ENCODE data around the gene TMEM217. TPM values are rescaled to one million over a fixed set of nuclear protein-coding genes. Genes with fewer than 3 reads are reported as not detected.

Gene TMEM217
- total RNA-seq, 1 donor from 2014 or later: 4.8 TPM

DNA sequence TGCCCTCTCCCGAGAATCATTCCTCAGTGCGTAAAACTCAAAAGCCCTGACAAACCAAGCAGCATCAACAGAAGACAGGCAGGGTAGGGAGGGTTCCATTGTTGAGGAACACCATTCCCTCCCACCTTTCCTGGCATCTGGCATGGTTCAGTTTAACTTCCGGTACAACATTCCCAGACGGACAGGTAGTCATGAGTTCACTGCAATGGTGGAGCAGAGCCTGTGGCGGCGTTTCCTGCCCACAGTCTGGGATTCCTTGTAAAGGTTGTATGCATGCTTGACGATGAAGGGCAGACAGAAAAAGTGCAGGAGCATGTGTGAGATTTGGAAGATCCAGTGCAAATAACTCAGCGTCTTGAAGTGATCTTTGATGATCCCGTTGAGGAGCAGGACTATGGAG, 45.7 kb downstream of the TMEM217 start:
- Mint-ChIP-seq H3K4me3 (ENCODE audit: low read depth) (no peak overlapping the region), H3K27me3 (ENCODE audit: low read depth) (no peaks in the 10 kb centered on the region), H3K4me1 (ENCODE audit: low read depth) (peaks cover 30% of the 10 kb centered on the region), H3K27ac (no peak overlapping the region), H3K36me3 (ENCODE audit: low read depth) (no peaks in the 10 kb centered on the region), H3K9me3 (no peaks in the 10 kb centered on the region)
- no peak for DNase-seq (ENCODE audit: low spot score)
- intact Hi-C loops (cut with micrococcal nuclease): no loop called here

DNA sequence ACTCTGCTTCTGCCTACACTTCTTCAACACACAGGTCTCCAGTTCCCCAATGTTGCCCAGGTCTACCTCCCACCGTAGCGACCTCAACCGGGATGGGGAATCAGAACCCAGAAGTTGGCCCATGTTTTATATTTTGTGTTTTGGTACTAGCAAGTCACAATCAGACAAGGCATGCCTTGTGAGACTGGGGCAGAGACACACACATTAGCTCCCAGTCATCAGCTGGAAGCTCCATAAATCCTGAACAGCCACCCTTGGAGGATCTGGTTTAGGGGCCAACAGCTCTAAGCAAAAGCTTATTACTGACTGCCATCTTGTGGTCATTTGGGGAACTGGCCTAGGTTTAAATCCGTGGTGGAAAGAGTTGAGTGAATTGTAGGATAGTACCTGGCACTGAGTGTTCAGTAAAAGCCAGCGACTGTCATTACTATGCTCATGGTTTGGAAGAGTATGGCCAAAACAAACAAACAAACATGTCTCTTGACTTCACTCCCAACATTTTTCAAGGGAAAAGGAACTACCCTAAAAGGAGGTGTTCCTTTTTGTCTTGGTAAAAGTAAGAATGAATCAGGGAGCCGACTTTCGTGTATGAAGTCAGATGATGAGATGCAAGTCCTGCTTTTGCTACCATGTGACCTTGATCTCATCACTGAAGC, 47.5 kb downstream of the TMEM217 start:
- H3K36me3 Mint-ChIP-seq (ENCODE audit: low read depth): no peaks in the 10 kb centered on the region
- H3K27ac Mint-ChIP-seq: peak overlapping the region; percentile 86
- H3K4me3 Mint-ChIP-seq (ENCODE audit: low read depth): no peak overlapping the region
- intact Hi-C loops (cut with micrococcal nuclease): loop anchor here (1.0 to 2.0 kb wide), 4 partner anchors 38 to 444 kb away; no protein-coding TSS in a partner anchor
- peak; percentile 71 for DNase-seq (ENCODE audit: low spot score)
- H3K27me3 Mint-ChIP-seq (ENCODE audit: low read depth): no peaks in the 10 kb centered on the region
- H3K9me3 Mint-ChIP-seq: no peaks in the 10 kb centered on the region
- peaks cover 40% of the 10 kb centered on the region for H3K4me1 Mint-ChIP-seq (ENCODE audit: low read depth)

DNA sequence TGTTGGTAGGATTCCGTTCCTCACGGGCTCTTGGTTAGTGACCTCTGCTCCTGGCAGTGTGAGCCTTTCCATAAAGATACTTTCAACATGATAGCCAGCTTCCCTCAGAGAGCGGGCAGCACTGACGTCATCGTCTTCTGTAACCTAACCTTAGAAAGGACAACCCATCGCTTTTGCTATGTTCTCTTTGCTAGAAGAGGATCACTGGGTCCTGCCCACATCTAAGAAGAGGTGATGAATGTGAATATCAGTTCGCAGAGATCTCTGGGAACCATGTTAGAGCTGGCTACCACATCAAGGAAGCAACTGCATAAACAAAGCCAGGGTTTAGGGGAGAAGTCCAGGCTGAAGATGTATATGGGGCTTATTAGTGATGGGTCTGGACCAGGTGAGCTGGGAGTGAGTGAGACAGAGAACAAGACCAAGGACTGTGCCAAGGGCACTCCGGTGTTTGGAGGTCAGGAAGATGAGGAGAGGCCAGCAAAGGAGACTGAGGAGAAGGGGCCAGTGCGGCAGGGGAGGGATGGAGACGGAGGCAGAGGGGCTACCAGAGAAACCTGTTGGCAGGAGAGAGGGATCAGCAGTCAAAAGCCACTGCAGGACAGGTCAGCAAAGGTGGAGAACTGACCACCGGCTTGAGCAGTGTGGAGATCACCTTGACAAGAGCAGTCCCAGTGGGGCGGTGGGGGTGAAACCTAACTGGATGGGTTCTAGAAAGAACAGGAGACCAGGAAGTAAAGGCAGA, 48.3 kb downstream of the TMEM217 start:
- Mint-ChIP-seq H3K27ac (peak overlapping the region; percentile 86), H3K9me3 (no peaks in the 10 kb centered on the region), H3K4me3 (ENCODE audit: low read depth) (no peak overlapping the region), H3K4me1 (ENCODE audit: low read depth) (peaks cover 44% of the 10 kb centered on the region), H3K36me3 (ENCODE audit: low read depth) (no peaks in the 10 kb centered on the region), H3K27me3 (ENCODE audit: low read depth) (no peaks in the 10 kb centered on the region)
- no peak for DNase-seq (ENCODE audit: low spot score)
- intact Hi-C loops (cut with micrococcal nuclease): loop anchor here (1.0 to 10.0 kb wide), 6 partner anchors 37 to 443 kb away; partner anchors contain the start of gene C6orf89

DNA sequence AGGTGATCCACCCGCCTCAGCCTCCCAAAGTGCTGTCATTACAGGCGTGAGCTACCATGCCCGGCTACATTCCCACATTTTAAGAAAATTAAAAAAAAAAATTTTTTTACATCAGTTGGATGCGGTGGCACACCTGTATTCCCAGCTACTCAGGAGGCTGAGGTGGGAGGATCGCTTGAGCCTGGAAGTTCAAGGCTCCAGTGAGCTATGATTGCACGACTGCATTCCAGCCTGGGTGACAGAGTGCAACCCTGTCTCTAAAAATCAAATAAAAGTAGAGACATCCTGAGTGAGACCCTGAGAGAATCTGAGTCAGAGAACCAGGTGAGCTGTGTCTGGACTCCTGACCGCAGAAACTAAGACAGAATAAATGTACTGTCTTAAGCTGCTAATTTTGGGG, 49.2 kb downstream of the TMEM217 start:
- Mint-ChIP-seq H3K4me1 (ENCODE audit: low read depth) (peaks cover 51% of the 10 kb centered on the region), H3K4me3 (ENCODE audit: low read depth) (no peak overlapping the region), H3K9me3 (no peaks in the 10 kb centered on the region), H3K27me3 (ENCODE audit: low read depth) (no peaks in the 10 kb centered on the region), H3K36me3 (ENCODE audit: low read depth) (no peaks in the 10 kb centered on the region), H3K27ac (peak overlapping the region; percentile 86)
- DNase-seq (ENCODE audit: low spot score): no peak
- intact Hi-C loops (cut with micrococcal nuclease): loop anchor here (2.0 to 10.0 kb wide), 2 partner anchors 294 to 324 kb away; partner anchors contain the start of gene C6orf89

DNA sequence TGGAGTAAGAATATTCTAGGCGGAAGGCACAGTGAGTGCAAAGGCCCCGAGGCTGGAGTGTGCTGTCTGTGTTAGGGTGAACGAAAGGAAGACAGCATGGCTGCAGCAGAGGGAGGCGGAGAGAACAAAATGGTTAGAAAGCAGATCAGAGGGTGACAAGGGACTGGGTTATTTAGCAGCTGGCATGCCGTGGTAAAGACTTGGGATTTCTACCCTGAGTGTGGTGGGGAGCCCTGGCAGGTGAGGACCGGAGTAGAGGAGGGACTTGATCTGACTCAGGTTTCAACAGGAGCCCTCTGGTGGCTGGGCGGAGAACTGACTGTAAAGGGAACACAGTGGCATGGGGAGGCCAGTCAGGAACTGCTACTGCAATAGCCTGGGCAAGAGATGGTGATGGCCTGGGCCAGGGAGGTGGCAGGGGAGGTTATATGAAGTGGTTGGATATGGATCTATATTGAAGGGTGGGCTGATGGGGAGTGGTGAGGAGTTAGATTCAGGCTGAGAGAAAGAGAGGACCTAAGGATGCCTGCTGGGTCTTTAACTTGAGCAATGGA, 50.0 kb downstream of the TMEM217 start:
- Mint-ChIP-seq H3K27me3 (ENCODE audit: low read depth) (no peaks in the 10 kb centered on the region), H3K27ac (peak overlapping the region; percentile 76), H3K4me3 (ENCODE audit: low read depth) (peak overlapping the region; percentile 15), H3K9me3 (no peaks in the 10 kb centered on the region), H3K36me3 (ENCODE audit: low read depth) (no peaks in the 10 kb centered on the region), H3K4me1 (ENCODE audit: low read depth) (peaks cover 57% of the 10 kb centered on the region)
- intact Hi-C loops (cut with micrococcal nuclease): loop anchor here (2.0 to 10.0 kb wide), 2 partner anchors 293 to 323 kb away; partner anchors contain the start of gene C6orf89
- peak; percentile 85 for DNase-seq (ENCODE audit: low spot score)

DNA sequence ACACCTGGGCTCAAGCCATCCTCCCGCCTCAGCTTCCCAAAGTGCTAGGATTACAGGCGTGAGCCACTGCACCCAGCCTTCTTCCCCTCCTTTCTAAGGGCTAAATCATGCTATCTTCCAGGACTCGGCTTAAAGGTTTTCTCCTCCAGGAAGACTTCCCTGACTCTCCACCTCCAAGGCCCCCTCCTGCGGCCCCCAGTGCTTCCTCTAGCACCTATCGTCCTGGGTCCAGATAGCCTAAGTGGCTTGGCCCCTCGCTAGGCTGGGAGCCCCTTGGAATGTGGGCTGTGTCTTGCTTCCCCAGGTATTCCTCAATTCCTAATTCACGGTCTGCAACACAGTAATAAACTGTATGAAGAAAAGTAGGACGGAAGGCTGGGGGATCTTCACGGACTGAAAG, 51.3 kb downstream of the TMEM217 start:
- H3K9me3 Mint-ChIP-seq: no peaks in the 10 kb centered on the region
- no peaks in the 10 kb centered on the region for H3K27me3 Mint-ChIP-seq (ENCODE audit: low read depth)
- H3K4me3 Mint-ChIP-seq (ENCODE audit: low read depth): no peak overlapping the region
- H3K36me3 Mint-ChIP-seq (ENCODE audit: low read depth): no peaks in the 10 kb centered on the region
- DNase-seq (ENCODE audit: low spot score): no peak
- intact Hi-C loops (cut with micrococcal nuclease): loop anchor here (10.0 kb wide), 1 partner anchor 292 kb away; no protein-coding TSS in a partner anchor
- H3K27ac Mint-ChIP-seq: no peak overlapping the region
- H3K4me1 Mint-ChIP-seq (ENCODE audit: low read depth): peaks cover 69% of the 10 kb centered on the region

DNA sequence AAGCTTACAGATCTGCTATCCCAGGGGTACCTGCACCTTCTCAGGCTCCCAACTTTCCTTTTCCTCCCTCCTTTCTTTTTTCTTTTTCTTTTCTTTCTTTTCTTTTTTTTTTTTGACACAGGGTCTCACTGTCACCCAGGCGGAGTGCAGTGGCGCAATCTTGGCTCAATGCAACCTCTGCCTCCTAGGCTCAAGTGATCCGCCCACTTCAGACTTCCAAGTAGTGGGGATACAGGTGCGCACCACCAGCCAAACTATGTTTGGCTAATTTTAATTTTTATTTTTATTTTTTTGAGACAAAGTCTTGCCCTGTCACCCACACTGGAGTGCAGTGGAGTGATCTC, 52.0 kb downstream of the TMEM217 start:
- Mint-ChIP-seq H3K4me3 (ENCODE audit: low read depth) (no peak overlapping the region), H3K27me3 (ENCODE audit: low read depth) (no peaks in the 10 kb centered on the region), H3K36me3 (ENCODE audit: low read depth) (no peaks in the 10 kb centered on the region), H3K9me3 (no peaks in the 10 kb centered on the region), H3K27ac (peak overlapping the region; percentile 75), H3K4me1 (ENCODE audit: low read depth) (peaks cover 69% of the 10 kb centered on the region)
- no peak for DNase-seq (ENCODE audit: low spot score)
- intact Hi-C loops (cut with micrococcal nuclease): loop anchor here (1.0 to 10.0 kb wide), 3 partner anchors 15 to 291 kb away; no protein-coding TSS in a partner anchor

DNA sequence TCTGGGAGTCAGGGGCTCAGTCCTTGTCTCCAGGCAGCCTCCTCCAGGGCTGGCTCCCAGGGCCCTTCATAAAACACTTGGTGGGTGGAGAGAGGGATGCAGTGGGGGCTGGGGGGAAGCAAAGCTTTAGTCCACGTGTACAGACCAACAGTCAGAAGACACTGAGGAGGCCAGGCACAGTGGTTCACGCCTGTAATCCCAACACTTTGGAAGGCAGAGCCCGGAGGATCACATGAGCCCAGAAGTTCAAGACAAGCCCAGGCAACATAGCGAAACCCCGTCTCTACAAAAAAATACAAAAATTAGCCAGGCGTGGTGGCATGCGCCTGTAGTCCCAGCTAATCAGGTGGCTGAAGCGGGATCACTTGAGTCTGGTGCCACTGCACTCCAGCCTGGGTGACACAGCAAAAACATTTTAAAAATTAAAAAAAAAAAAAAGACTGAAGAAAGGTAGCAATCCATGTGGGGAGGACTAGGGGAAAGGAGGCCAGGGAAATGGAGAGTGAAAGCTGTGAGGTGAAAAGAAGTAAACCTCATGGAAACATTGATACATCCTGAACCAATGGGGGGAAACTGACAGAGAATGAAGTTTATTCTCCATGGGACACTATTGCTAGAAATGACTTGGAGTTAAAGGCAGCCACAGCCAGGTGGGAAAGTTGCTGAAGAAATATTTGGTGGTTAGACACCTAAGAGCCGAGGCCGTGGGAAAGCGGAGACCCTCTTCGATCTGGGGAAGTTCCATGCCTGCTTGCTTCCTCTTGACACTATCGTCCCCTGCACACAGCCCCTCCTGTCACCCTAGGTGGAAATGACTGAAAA, 52.6 kb downstream of the TMEM217 start:
- intact Hi-C loops (cut with micrococcal nuclease): loop anchor here (1.0 to 10.0 kb wide), 3 partner anchors 15 to 291 kb away; no protein-coding TSS in a partner anchor
- no peak for DNase-seq (ENCODE audit: low spot score)

DNA sequence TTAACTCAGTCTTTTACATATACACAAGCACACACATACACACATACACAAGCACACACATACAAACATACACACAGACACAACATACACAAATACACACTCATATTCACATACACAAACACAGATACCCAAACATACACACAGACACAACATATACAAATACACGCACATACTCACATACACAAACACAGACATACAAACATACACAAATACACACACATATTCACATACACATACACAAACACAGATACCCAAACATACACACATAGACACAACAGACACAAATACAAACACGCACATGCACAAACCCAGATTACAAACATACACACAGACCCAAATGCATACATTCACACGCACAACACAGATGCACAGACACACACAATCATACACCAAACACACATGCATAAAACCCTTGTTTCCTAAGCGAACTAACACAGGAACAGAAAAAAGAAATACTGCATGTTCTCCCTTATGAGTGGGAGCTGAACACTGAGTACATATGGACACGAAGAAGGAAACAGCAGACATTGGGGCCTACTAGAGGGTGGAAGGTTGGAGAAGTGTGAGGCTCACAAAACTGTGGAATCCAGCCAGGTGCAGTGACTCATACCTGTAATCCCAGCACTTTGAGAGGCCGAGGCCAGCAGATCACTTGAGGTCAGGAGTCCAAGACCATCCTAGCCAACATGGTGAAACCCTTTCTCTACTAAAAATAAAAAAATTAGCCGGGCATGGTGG, 53.8 kb downstream of the TMEM217 start:
- Mint-ChIP-seq H3K36me3 (ENCODE audit: low read depth) (no peaks in the 10 kb centered on the region), H3K4me1 (ENCODE audit: low read depth) (peaks cover 59% of the 10 kb centered on the region), H3K9me3 (no peaks in the 10 kb centered on the region), H3K27me3 (ENCODE audit: low read depth) (no peaks in the 10 kb centered on the region), H3K27ac (peak overlapping the region; percentile 13), H3K4me3 (ENCODE audit: low read depth) (no peak overlapping the region)
- no peak for DNase-seq (ENCODE audit: low spot score)
- intact Hi-C loops (cut with micrococcal nuclease): loop anchor here (2.0 to 10.0 kb wide), 2 partner anchors 13 to 289 kb away; no protein-coding TSS in a partner anchor

More for the DNA sequence above, 52.6 kb downstream of the TMEM217 start:
- peaks cover 69% of the 10 kb centered on the region for H3K4me1 Mint-ChIP-seq (ENCODE audit: low read depth)
- H3K36me3 Mint-ChIP-seq (ENCODE audit: low read depth): no peaks in the 10 kb centered on the region
- H3K27me3 Mint-ChIP-seq (ENCODE audit: low read depth): no peaks in the 10 kb centered on the region
- H3K4me3 Mint-ChIP-seq (ENCODE audit: low read depth): no peak overlapping the region
- no peaks in the 10 kb centered on the region for H3K9me3 Mint-ChIP-seq
- H3K27ac Mint-ChIP-seq: peak overlapping the region; percentile 75

DNA sequence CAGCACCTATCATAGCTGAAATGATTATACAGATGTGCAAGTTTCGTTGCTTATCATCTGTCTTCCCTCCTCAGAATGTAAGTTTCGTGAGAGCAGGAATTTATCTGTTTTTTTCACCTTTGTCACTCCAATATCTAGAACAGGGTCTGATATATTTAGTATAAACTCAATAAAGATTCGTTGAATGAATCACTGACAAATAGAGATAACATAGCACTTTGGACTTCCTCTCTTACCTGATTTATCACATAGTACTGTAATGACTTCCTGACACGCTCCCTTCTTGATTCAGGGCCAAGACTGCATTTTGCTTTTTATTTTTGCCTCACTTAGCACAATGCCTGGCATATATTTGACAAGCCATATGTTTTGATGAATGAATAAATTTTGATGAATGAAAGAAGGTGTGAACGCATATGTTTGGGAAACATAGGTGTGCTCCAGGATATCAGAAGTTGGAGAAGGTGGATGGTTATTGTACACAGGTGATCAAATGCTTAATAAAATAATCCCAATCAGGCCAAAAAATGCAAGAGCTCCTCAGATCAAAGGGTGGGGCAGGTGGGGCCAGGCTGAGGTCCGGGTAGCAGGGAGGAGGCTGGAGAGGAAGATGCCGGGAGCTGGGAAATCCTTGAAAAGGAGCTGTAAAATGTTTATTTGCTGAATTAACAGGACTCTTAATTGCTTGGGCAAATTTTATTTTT, 55.0 kb downstream of the TMEM217 start:
- Mint-ChIP-seq H3K4me3 (ENCODE audit: low read depth) (no peak overlapping the region), H3K36me3 (ENCODE audit: low read depth) (no peaks in the 10 kb centered on the region)
- intact Hi-C loops (cut with micrococcal nuclease): loop anchor here (10.0 kb wide), 1 partner anchor 288 kb away; no protein-coding TSS in a partner anchor

DNA sequence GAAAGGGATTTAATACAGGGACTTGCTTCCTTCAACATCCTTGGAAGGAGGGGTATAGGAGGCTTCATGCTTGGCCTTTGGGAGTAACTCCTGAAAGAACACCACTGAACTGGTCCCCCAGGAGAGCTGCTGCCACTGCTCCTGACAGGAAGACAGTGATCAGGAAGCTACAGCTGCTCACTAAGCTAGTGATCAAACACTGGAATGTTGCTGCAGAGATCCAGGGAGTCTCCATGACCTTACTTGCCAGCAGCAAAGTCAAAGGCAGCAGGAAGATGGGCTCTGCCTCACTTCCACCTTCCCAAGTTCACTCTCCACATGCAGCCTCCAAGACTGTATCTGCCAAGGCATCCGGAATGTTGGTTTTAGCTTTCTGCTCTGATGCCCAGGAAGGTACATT, 56.2 kb downstream of the TMEM217 start:
- no peaks in the 10 kb centered on the region for H3K27me3 Mint-ChIP-seq (ENCODE audit: low read depth)
- no peak overlapping the region for H3K4me3 Mint-ChIP-seq (ENCODE audit: low read depth)
- intact Hi-C loops (cut with micrococcal nuclease): loop anchor here (10.0 kb wide), 1 partner anchor 287 kb away; no protein-coding TSS in a partner anchor
- H3K36me3 Mint-ChIP-seq (ENCODE audit: low read depth): no peaks in the 10 kb centered on the region
- H3K4me1 Mint-ChIP-seq (ENCODE audit: low read depth): peaks cover 41% of the 10 kb centered on the region
- no peaks in the 10 kb centered on the region for H3K9me3 Mint-ChIP-seq
- H3K27ac Mint-ChIP-seq: no peak overlapping the region
- DNase-seq (ENCODE audit: low spot score): no peak

More for the DNA sequence above, 55.0 kb downstream of the TMEM217 start:
- peak overlapping the region; percentile 76 for H3K27ac Mint-ChIP-seq
- H3K4me1 Mint-ChIP-seq (ENCODE audit: low read depth): peaks cover 52% of the 10 kb centered on the region
- no peaks in the 10 kb centered on the region for H3K27me3 Mint-ChIP-seq (ENCODE audit: low read depth)
- H3K9me3 Mint-ChIP-seq: no peaks in the 10 kb centered on the region
- no peak for DNase-seq (ENCODE audit: low spot score)
